Measurements from ENCODE around the gene CFI.
A peak's percentile ranks its signal among the peaks of the same experiment; 100 is the strongest.

Gene CFI

DNA sequence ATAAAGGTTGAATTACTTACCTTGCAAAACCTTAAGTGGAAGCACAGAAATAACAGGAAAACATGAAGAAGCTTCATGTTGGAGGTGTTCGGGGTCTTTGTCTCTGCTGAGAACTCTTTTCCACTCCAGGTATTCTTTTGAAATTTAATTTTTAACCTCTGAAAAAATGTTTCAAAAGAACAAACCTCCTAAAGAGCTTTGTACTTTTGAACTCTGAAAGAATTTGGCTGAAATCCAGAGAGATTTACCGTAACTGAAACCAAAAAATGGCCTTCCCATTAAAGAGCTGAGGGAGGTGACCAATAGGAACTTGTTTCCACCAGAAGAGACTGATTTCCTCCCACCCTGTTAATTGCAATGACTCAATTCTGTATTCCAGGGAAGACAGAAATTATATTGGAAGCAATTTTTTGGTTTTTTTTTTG is at the start of gene CFI:
CFI (minus strand) TSS at position 105 of the 425 bp plus-strand sequence; CDS start at position 77, 28 bp downstream.
- no peak for DNase-seq

DNA sequence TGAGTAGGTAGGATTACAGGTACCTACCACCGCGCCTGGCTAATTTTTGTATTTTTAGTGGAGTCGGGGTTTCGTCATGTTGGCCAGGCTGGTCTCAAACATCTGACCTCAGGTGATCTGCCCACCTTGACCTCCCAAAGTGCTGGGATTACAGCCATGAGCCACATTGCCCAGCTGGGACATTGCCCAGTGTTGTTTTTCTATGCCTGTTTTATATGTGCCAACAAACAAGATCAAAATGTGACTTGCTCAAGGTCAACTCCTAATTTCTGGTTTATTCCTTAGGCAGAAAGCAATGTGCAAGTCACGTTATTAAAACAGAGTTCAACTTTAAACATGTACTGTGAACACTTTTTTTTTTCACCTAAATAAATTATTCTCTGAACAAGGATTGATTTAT is 48.8 kb upstream of the CFI start:
- DNase-seq: no peak

DNA sequence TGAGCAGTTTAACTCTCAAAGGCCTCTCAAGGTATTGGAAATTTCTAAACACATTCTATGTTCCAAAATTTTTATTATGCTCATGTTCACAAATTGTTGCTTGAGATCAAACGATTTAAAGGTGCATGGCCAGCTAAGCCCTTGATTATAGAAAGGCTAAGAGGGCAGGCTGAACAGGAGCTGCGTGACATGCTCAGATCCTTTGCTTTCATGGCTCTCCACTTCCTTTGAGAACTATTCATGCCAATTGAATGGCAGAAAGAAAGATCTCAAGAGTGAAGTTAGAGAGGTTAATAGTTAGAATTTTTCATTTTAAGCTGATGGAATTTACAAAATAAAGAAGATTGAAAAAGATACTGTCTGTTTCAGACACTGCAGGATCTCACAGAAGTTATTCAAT is 46.7 kb upstream of the CFI start:
- no peak for DNase-seq

DNA sequence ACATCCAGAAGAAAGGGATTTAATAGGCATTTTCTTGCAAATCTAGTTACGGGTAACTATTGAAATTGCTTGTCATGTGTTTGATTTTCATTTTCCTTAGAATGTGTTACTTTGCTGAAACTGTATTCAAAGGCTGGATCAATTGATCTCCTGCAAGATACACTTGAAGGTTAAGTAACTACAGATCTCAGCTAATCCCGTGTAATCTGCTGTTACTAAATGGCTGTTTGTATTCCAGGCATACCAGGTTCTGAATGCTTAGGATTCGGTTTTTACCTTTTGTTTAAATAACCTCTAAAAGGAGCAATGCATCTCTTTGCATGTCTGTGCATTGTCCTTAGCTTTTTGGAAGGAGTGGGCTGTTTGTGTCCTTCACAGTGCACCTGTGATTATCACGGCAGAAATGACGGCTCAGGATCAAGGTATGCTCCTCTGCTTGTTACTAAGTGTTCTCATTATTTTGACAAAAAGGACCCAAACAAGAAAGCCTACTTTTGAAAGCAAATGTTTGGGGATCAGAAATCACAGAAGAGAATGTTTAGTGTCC is 46.2 kb upstream of the CFI start, which contains the start of gene LRIT3:
LRIT3 (plus strand) TSS at position 212 of the 547 bp plus-strand sequence; CDS start at position 307, 95 bp downstream.
- no peak for DNase-seq

GRCh38 chr4:109846395-109847098 is 44.7 kb upstream of the CFI start:
- DNase-seq: no peak

DNA sequence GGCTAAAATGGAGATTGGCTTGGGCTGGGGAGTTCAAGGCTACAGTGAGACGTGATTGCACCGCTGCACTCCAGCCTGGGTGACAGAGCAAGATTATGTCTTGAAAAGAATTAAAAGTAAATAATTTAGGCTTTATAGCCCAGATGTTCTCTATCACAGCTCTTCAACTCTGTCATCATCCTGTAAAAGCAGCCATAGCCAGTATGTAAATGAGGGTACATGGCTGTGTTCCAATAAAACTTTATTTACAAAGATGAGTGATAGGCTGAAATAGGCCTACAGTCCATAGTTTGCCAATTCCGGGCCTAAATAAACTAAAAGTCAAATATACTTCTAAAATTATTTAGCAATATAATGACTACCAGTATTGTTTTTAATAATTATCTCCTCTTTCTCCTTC is 35.2 kb upstream of the CFI start:
- no peak for DNase-seq

GRCh38 chr4:109833756-109834155 is 32.0 kb upstream of the CFI start:
- DNase-seq: no peak

DNA sequence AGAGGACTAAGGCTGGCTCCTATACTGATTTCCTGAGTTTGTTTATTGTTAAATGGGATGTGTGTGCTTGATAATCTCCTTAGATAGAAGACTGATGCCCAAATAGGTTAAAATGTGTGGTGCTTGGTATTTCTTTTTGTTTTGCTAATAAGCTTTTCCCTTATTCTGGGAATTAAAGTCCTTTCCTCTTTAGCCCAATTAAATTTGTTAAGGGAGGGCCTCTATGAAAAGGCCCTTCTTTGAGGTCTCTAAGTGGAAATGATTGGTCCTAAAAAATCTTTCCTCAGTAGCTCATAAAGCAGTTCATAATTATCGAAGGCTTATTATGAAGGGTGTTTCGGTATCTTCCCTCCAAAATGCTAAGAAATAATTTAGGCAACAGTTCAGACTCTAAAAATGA is 25.9 kb upstream of the CFI start, which contains the start of gene RRH:
RRH (plus strand) TSS at position 301 of the 400 bp plus-strand sequence; CDS start at position 357, 56 bp downstream.
- no peak for DNase-seq

DNA sequence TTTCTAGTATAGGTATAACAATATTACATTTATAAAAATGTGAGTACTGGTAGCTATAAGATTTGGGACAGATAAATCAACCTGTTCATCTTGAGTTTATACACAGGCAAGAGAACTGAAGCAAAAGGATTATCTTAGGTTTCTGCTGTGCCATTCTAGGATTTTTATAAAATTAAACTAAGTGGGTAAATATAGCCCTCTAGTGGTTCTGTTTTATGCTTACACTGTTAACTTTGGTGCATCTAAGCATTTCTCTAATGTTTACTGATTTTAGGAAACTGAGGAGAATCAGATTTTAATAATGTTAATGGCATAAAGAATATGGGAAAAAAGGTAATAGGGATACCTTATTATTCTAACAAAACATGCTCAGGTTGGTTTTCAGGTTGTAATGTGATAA is 24.9 kb upstream of the CFI start:
- no peak for DNase-seq

DNA sequence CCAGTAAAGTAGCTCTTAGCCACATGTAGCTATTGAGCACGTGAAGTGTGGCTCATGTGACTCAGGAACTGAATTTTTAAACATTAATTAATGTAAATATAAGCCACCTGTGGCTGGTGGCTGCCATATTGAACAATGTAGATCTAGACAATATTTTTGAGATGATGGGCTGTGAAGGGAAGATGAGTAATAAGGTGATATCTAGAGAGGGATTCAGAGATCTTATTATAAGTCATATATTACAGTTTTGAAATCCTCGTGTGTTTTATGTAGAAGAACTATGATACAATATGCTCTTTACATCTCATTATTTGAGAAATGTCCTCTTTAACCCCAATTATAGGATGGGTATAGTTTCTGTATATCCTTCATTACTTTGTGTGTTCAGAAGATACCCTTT is 19.4 kb upstream of the CFI start:
- no peak for DNase-seq

GRCh38 chr4:109820563-109820962 is 18.8 kb upstream of the CFI start:
- DNase-seq: no peak

DNA sequence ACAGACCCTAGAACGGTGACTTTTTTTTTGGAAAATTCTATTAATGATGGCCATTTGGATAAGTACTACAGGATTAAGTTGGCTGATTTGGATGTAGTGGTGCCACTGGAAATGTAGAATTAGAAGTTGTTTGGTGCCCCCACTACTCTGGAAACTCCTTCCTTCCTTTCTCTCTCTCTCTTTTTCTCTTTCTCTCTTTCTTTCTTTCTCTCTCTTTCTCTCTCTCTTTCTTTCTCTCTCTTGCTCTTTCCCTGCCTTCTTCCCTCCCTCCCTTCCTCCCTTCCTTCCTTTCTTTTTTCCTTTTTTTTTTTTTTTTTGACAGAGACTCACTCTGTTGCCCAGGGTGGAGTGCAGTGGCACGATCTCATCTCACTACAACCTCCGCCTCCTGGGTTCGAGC is 16.5 kb upstream of the CFI start:
- DNase-seq: no peak

DNA sequence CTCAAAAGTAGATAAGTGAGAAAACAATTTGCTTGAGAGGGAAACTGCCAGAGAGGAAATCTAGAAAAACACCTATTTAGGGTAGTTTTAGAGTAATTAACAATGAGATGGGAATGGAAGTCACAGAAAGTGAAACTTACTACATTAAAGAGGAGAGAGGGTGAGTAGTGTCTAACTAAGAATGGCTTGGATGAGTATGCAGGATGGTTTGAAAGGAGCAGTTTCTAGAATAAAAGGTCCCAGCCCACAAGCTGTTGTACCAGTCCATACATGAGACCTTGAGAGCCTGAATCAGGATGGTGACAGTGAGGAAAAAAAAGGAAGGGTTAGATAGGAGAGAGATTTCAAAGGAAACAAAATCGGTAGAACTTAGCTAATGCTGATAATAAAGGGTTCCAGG is 15.1 kb upstream of the CFI start:
- no peak for DNase-seq

- DNase-seq: no peak
Measured at GRCh38 chr4:109816082-109816442, 14.3 kb upstream of the CFI start.

DNA sequence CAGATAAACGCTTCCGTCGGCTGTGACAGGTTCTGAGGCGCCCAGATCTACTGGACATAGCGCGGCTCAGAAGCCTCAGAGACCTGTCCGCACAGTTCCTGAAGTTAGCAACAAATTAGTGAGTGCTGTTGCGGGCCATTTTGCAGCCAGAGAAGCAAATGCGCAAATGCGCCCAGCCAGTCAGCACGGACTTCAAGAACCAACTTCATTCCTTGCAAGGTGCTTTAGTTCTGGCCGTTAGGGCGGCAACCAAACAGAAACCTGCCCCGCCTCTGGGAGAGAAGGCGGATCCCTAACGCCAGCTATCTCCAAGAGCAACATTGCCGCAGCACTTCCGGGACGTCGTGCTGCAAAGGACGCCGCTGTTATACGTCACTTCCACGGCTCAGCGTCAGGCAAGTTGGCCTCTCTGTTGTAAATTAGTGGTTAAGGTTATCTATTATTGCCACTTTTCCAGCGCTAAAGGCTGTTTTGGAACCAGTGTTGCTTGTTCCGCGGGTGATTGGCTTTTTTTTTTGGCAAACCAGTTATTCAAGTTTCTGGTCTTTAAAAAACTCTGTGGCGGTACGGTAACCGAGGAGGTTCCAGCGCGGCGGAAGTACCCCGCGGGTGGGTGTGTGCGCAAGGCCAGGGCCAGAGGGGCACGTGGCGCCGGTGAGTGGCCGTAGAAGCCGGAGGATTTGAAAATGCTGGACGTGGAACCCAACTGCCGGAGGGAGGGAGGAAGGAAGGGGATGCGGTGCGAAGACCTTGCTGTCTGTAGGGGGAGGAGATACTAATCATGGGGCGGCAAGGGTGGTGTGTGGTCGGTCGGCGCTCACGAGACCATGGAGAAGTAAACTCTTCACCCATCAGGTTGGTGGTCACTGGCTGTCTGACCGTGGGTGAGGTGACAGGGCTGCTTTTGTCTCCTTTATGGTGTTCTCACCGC is 13.6 kb upstream of the CFI start, which contains the start of gene GAR1:
GAR1 (plus strand) TSS at position 612 of the 931 bp plus-strand sequence. CDS start 403 bp downstream, outside the sequence.
- peak; percentile 39 for DNase-seq

- DNase-seq: no peak
Measured at GRCh38 chr4:109811707-109812106, 9.9 kb upstream of the CFI start.

DNA sequence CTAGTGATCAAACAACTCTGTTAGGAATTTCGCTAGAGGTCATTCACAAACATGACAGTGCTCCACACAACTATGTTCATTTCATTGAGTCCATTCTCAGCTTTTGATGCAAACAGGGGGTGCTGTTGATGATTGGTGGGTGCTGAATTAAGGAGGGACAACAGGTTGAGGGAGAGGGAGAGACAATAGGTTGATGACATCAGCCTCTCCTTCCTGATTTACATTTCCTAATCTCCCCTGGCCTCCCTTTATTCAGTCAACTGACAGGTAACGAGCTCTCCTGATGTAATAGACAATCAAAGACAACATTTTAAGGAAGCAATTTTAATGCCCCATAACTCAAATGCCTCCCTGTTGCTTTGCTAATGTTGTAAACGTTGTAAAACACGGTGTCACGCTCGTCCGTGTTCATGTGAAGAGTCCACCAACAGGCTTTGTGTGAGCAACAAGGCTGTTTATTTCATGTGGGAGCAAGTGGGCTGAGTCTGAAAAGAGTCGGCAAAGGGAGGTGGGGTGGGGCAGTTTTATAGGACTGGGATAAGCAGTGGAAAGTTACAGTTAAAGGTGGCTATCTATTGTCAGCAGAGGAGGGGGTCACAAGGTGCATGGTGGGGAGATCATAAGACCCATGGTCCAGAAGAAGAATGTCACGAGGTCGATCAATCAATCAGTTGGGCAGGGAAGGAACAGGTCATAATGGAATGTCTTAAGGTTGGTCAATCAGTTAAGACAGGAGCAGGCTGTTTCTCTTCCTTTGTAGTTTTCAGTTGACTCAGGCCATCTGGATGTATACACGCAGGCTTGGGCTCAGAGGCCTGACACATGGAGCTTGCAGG is 9.0 kb upstream of the CFI start:
- DNase-seq: no peak

DNA sequence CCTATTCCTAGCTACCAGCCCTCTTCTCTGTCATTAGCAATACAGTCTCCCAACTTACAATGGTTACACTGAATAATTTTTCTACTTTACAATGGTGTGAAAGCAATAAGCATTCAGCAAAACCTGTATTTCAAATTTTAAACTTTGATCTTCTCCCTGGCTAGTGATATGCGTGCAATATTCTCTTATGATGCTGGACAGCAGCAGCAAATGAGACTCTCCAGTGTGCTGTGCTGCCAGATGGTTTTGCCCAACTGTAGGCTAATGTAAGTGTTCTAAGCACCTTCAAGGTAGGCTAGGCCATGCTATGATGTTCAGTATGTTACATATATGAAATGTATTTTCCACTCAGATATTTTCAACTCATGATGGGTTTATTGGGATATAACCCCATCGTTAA is 7.9 kb upstream of the CFI start:
- DNase-seq: no peak

DNA sequence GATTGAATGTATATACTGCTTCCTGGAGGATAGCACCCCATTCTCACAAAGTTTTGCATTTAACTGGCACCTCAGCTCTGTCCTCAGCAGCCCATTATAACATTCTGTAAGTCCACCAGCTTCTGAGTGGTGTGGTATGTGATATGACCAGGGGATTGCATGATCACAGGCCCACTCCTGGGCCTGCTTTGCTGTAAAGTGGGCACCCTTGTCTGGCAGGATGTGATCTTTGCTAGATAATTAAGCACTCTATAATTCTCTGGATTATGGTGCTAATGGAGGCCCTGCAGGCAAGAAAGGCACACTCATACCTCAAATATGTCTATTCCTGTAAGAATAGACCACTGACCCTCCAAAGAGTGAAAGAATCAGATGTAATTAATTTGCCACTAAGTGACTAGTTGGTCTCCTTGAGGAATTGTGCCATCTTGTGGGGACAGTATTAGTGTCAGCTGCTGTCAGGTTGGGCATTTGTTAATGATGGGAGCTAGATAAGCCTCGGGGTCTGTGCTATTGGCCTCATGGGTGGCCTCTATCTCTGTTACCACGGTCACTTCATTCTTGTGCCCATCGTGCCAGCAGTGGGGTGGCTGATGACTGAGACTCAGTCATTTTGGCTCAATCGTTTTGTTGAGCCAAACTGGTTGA is 2.2 kb upstream of the CFI start:
- no peak for DNase-seq

GRCh38 chr4:109801099-109801789 is 555 bp downstream of the CFI start:
- no peak for DNase-seq

DNA sequence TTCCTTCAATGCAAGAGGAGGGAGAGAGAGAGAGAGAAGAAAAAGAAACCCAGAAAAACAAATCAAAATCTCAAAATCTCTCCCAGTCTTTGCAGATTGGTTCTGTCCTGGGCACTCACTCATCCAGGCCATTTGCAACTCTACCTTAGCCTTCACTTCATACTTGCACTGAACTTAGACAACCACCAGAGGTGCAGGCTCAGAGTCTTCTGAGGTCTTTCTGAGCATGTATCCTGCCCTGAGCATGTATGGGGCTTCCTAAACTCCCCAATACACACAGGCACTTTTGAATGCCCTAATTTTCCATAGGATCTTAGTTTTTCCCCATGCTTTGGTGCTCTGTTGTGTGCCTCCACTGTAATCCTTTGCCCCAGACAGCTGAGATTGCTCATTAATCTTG is 2.9 kb downstream of the CFI start:
- no peak for DNase-seq

Data from GOT3 (cell line).